Measurements from ENCODE around the gene MAP1LC3A.

DNA sequence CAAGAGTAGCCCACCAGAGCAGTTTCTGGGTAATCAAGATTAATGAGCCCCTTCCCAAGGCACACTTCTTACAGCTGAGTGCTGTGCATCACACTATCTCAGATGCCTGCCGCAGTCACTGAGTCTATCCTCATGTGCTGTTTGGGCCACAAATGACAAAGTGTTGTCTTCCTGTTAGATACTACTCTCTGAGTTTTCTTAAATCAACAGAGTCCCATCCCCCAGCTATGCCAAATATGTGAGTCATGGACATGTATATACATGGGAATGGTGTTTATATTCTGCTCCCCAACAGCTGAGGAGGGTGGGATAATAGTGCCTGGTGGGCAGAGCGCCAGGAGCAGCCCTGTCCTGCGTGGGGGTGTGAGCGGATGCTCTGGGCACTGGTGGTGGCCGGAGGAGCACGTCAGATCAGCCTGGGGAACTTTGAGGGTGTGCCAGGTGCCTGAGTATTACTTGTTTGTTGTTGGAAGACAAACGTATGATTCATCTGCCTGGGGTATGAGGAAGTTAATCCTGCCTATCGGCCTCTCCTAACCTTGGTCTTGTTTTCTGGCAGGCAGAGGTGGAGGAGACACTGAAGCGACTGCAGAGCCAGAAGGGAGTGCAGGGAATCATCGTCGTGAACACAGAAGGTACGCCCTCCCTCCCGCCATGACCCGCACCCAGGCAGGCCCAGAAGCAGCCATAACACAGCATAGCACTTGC, 32.7 kb upstream of the MAP1LC3A start:
- no peak for TF ChIP-seq EP300 (IDR thresholded peaks at IDR 0.05)
- TF ChIP-seq, protein P1, sequence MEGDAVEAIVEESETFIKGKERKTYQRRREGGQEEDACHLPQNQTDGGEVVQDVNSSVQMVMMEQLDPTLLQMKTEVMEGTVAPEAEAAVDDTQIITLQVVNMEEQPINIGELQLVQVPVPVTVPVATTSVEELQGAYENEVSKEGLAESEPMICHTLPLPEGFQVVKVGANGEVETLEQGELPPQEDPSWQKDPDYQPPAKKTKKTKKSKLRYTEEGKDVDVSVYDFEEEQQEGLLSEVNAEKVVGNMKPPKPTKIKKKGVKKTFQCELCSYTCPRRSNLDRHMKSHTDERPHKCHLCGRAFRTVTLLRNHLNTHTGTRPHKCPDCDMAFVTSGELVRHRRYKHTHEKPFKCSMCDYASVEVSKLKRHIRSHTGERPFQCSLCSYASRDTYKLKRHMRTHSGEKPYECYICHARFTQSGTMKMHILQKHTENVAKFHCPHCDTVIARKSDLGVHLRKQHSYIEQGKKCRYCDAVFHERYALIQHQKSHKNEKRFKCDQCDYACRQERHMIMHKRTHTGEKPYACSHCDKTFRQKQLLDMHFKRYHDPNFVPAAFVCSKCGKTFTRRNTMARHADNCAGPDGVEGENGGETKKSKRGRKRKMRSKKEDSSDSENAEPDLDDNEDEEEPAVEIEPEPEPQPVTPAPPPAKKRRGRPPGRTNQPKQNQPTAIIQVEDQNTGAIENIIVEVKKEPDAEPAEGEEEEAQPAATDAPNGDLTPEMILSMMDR (IDR thresholded peaks at IDR 0.05), result no peak
